Naive thymus-derived CD4-positive, alpha-beta T cell (primary cell): ENCODE data around the gene CLASRP. TPM values are rescaled to one million over a fixed set of nuclear protein-coding genes. Genes with fewer than 3 reads are reported as not detected.
"Not testable (repeated sequence)": the region's sequence is repeated elsewhere in the genome, so short reads cannot be mapped to it uniquely, and the experiment has no call there.

ENCODE experiments used
- ATAC-seq: fragments of 150-1000 bp; cut with Tn5 transposase; 2 replicates; pipeline ENCODE4 v1.10.0; 2021; ENCODE audit warnings: mild to moderate bottlenecking, moderate library complexity
- CTCF ChIA-PET: fragments of 350-600 bp; sonication (Branson Sonifier 250); formaldehyde crosslinking; loops from one replicate; lab custom pipeline; 2021; ENCODE audit warnings: antibody characterized with exemption; lab: Charles Lee
- POLR2A ChIA-PET: fragments of 350-600 bp; sonication (Branson Sonifier 250); formaldehyde crosslinking; loops from one replicate; lab custom pipeline; 2021; ENCODE audit warnings: antibody characterized with exemption, inconsistent platforms; lab: Charles Lee
- DNase-seq, 9 donors: peaks; one replicate each; pipeline versions ENCODE4 v3.0.0 to v3.0.0-alpha.2; 2020 to 2022; ENCODE audit warnings: mixed read lengths in 1 of 9
- H3K27ac ChIP-seq: one replicate; pipeline ENCODE4 v1.7.0; 2013; ENCODE audit warnings: mild to moderate bottlenecking, low read depth, low read length, moderate library complexity
- H3K27me3 ChIP-seq, 2 donors: one replicate each; pipeline ENCODE4 v1.7.0; 2013; ENCODE audit warnings: low read length in 2 of 2, mild to moderate bottlenecking in 2 of 2, moderate library complexity in 2 of 2; ENCODE audit not compliant: control insufficient read depth in 2 of 2, insufficient read depth in 2 of 2
- H3K36me3 ChIP-seq, 3 experiments: 1 replicate in 2 of 3; 2 replicates in 1 of 3; pipeline ENCODE4 v1.7.0; 2013; ENCODE audit warnings: low read length in 3 of 3, mild to moderate bottlenecking in 3 of 3, moderate library complexity in 1 of 3; ENCODE audit not compliant: insufficient read depth in 3 of 3, control insufficient read depth in 2 of 3
- H3K4me1 ChIP-seq, 2 donors: one replicate each; pipeline ENCODE4 v1.7.0; 2013; ENCODE audit warnings: low read length in 2 of 2, mild to moderate bottlenecking in 2 of 2, moderate library complexity in 1 of 2; ENCODE audit not compliant: control insufficient read depth in 2 of 2, insufficient read depth in 2 of 2
- H3K4me3 ChIP-seq: 2 replicates; pipeline ENCODE4 v1.7.0; 2013; ENCODE audit warnings: mild to moderate bottlenecking, low read length
- H3K9me3 ChIP-seq, 3 experiments: 1 replicate in 2 of 3; 2 replicates in 1 of 3; pipeline ENCODE4 v1.7.0; 2013; ENCODE audit warnings: low read length in 3 of 3; ENCODE audit not compliant: control insufficient read depth in 2 of 3
- H3K27ac Mint-ChIP-seq, 9 donors: one replicate each; pipeline ENCODE4 v1.8.0; 2020 to 2022; ENCODE audit warnings: mixed read lengths in 9 of 9, mild to moderate bottlenecking in 8 of 9, moderate library complexity in 5 of 9, inconsistent platforms in 2 of 9
- H3K27me3 Mint-ChIP-seq, 5 donors: one replicate each; pipeline ENCODE4 v1.8.0; 2021 to 2022; ENCODE audit warnings: mixed read lengths in 5 of 5, mild to moderate bottlenecking in 1 of 5
- H3K36me3 Mint-ChIP-seq, 5 donors: one replicate each; pipeline ENCODE4 v1.8.0; 2020 to 2022; ENCODE audit warnings: mixed read lengths in 5 of 5, mild to moderate bottlenecking in 3 of 5, inconsistent platforms in 1 of 5
- H3K4me1 Mint-ChIP-seq, 7 donors: one replicate each; pipeline ENCODE4 v1.8.0; 2020 to 2022; ENCODE audit warnings: mixed read lengths in 7 of 7, mild to moderate bottlenecking in 3 of 7, inconsistent platforms in 1 of 7
- H3K4me3 Mint-ChIP-seq, 10 donors: one replicate each; pipeline ENCODE4 v1.8.0; 2020 to 2022; ENCODE audit warnings: mild to moderate bottlenecking in 10 of 10, mixed read lengths in 10 of 10, moderate library complexity in 6 of 10, inconsistent platforms in 2 of 10
- H3K9me3 Mint-ChIP-seq, 11 donors: one replicate each; pipeline ENCODE4 v1.8.0; 2020 to 2022; ENCODE audit warnings: mixed read lengths in 11 of 11, mild to moderate bottlenecking in 4 of 11, inconsistent platforms in 1 of 11, moderate library complexity in 1 of 11
- intact Hi-C, 2 donors: fragments of 100-400 bp; cut with micrococcal nuclease; formaldehyde crosslinking; loops; one replicate each; pipeline ENCODE4 v1.15.1; 2023
- polyA plus RNA-seq, 2 donors: library from polyadenylated mRNA; unstranded; fragments of 300-500 nt; fragmentation: Illumina TruSeq; gene quantifications; one replicate each; pipeline ENCODE4 v1.2.3, GENCODE V29; 2021
- total RNA-seq, 6 experiments: library from RNA in 5 of 6; stranded (reverse) in 5 of 6; gene quantifications; 1 replicate in 5 of 6; 2 replicates in 1 of 6; pipeline ENCODE4 v1.2.3 and lab custom pipeline; 2021 to 2026

The CLASRP gene
- total and polyA plus RNA-seq, 7 experiments from 2014 or later, result 3.6 to 185 (median 152) TPM

DNA sequence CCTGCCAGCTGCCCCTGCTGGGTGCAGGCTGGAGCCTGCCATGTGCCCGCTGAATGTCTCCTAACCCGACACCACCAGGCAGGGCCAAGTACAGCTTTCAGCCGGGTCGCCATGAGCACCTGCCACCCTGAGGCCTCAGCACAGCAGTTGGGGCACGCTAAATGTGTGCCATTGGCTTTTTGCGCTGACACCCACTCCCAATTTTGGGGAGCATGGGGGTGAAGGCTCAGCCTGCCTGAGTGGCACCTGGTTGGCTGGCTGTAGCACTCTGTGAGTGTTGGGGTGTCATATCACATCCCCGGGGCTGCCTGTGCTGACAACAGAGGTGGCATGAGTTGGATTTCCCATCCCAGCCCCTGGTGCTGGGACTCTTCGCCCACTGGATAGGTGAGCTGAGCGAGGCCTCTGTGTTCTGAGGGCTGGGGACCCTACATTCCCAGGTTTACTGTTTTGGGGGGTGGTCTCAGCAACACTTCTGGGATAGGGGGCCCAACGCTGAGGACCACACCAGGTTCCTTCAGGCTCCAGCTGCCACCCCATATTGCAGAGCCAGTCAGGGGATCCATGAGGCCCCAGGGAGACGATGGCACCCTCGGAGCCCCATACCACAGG, 44.8 kb upstream of the CLASRP start:
- CTCF ChIA-PET, result no interaction called here
- peaks cover 0 to 8% (median 0%) of the 10 kb centered on the region in 5 donors for H3K36me3 Mint-ChIP-seq

DNA sequence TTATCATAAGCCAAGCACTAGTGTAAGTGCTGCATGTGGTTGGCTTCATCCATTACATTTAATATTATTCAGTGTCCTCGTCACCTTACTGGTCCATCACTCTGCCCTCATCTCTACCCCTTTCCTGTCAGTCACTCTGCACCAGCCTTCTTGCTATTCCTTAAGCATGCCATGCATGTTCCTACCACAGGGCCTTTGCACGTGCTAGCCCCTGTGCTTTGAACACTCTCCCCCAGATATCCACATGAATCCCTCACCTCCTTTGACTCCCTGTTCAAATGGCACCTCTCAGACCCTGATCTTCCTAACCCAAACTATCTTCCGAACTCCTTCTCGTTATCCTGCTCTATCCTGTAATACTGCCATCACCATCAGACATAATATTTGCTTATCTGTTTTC, 40.8 kb upstream of the CLASRP start:
- Histone ChIP-seq H3K9me3 (no peaks in the 10 kb centered on the region), H3K36me3 (peaks cover 0 to 3% (median 0%) of the 10 kb centered on the region in 3 experiments), H3K27ac (no peak overlapping the region), H3K27me3 (no peaks in the 10 kb centered on the region), H3K4me3 (no peak overlapping the region), H3K4me1 (peaks cover 8 to 13% of the 10 kb centered on the region in 2 donors)
- no peaks in the 10 kb centered on the region for H3K27me3 Mint-ChIP-seq
- peaks cover 0 to 4% (median 0%) of the 10 kb centered on the region in 11 donors for H3K9me3 Mint-ChIP-seq
- ATAC-seq (no peak), DNase-seq (no peak)
- intact Hi-C loops, result no loop called here
- POLR2A ChIA-PET, result no interaction called here
- peaks cover 0 to 4% (median 0%) of the 10 kb centered on the region in 5 donors for H3K36me3 Mint-ChIP-seq
- no peak overlapping the region for H3K4me3 Mint-ChIP-seq
- peak overlapping the region in 8 of 9 donors; percentile 6 to 87 (median 57) for H3K27ac Mint-ChIP-seq
- H3K4me1 Mint-ChIP-seq, result peaks cover 6 to 21% (median 12%) of the 10 kb centered on the region in 7 donors
- CTCF ChIA-PET, result no interaction called here

More for the DNA sequence above, 44.8 kb upstream of the CLASRP start:
- Histone ChIP-seq H3K27ac (no peak overlapping the region), H3K4me3 (no peak overlapping the region), H3K36me3 (peaks cover 0 to 38% (median 0%) of the 10 kb centered on the region in 3 experiments), H3K27me3 (no peaks in the 10 kb centered on the region), H3K9me3 (no peaks in the 10 kb centered on the region), H3K4me1 (no peaks in the 10 kb centered on the region)
- no peak for DNase-seq
- no peak for ATAC-seq
- Mint-ChIP-seq H3K9me3 (peaks cover 0 to 3% (median 0%) of the 10 kb centered on the region in 11 donors), H3K27ac (peak overlapping the region in 2 of 9 donors; percentile 41 to 60), H3K4me3 (no peak overlapping the region), H3K27me3 (no peaks in the 10 kb centered on the region), H3K4me1 (peaks cover 0 to 6% (median 0%) of the 10 kb centered on the region in 7 donors)
- POLR2A ChIA-PET, result no interaction called here
- intact Hi-C loops, result no loop called here

DNA sequence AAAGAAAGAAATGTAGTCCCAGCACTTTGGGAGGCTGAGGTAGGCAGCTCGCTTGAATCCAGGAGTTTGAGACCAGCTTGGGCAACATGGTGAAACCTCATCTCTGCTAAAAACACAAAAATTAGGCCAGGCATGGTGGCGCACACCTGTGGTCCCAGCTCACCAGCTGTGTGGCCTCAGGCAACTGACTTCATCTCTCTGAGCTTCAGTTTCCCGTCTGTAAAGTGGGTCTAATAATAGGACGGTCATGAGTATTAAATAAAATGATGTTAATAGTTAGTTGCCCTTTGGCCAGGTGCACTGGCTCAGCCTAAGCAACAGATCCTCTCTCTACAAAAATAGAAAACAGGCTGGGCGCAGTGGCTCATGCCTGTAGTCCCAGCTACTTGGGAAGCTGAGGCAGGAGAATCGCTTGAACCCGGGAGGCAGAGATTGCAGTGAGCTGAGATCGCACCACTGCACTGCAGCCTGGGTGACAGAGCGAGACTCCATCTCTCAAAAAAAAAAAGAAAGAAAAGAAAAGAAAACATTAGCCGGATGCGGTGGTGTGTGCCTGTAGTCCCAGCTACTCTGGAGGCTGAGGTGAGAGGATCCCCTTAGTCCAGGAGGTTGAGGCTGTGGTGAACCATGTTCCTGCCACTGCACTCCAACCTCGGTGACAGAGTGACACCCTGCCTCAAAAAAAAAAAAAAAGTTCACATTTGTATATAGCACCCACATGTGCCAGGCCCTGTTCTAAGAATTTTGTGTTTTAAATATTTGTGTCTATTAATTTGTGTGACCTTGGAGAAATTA, 39.5 kb upstream of the CLASRP start:
- ATAC-seq, H3K27me3 ChIP-seq, intact Hi-C loops, H3K9me3 Mint-ChIP-seq, H3K36me3 ChIP-seq, H3K4me3 ChIP-seq, DNase-seq, H3K27me3 Mint-ChIP-seq, H3K9me3 ChIP-seq, H3K27ac ChIP-seq, H3K36me3 Mint-ChIP-seq: not testable (repeated sequence)
- peaks cover 8 to 13% of the 10 kb centered on the region in 2 donors for H3K4me1 ChIP-seq
- H3K27ac Mint-ChIP-seq, result peak overlapping the region in 8 of 9 donors; percentile 23 to 99 (median 94)
- CTCF ChIA-PET, result interaction anchor here (0.6 to 1.1 kb wide), 2 partner anchors 9 to 20 kb away, joined by 3 read pairs; no protein-coding TSS in a partner anchor
- H3K4me1 Mint-ChIP-seq, result peaks cover 6 to 25% (median 12%) of the 10 kb centered on the region in 7 donors
- H3K4me3 Mint-ChIP-seq, result peak overlapping the region in 4 of 10 donors; percentile 16 to 95 (median 71)
- POLR2A ChIA-PET, result interaction anchor here (1.6 to 3.0 kb wide), 2 partner anchors 40 to 42 kb away, joined by 5 to 18 read pairs; partner anchors contain the start of gene CLASRP

DNA sequence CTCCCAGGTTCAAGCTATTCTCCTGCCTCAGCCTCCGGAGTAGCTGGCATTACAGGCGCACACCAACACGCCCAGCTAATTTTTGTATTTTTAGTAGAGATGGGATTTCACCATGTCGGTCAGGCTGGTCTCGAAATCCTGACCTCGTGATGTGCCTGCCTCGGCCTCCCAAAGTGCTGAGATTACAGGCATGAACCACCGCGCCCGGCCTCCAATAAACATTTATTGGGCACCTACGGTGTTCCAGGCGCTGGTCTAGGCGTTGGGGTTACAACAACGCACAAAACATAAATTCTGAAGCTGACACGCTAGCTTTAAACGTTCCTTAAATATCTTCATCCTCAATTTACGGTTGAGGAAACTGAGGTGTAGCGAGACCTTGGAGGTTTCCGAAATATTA, 38.2 kb upstream of the CLASRP start:
- intact Hi-C loops, result loop anchor here (1.0 to 5.0 kb wide), 9 partner anchors 45 to 497 kb away; partner anchors contain the start of genes BLOC1S3 (in 2 of the 2), CLPTM1 (in 2 of the 2), GEMIN7 (in 2 of the 2) and TRAPPC6A (in 2 of the 2)
- H3K36me3 ChIP-seq, H3K9me3 Mint-ChIP-seq, H3K36me3 Mint-ChIP-seq, CTCF ChIA-PET, DNase-seq, ATAC-seq, H3K27me3 Mint-ChIP-seq, H3K27me3 ChIP-seq, H3K9me3 ChIP-seq: not testable (repeated sequence)
- POLR2A ChIA-PET, result interaction anchor here (0.7 to 3.0 kb wide), 3 partner anchors 38 to 46 kb away, joined by 3 to 18 read pairs (median 5); partner anchors contain the start of gene CLASRP
- peak overlapping the region; percentile 39 to 95 (median 69) for H3K4me3 Mint-ChIP-seq
- H3K27ac ChIP-seq, result peak overlapping the region; percentile 100
- H3K27ac Mint-ChIP-seq, result peak overlapping the region; percentile 82 to 99 (median 94)
- peak overlapping the region; percentile 61 for H3K4me3 ChIP-seq
- peaks cover 6 to 25% (median 12%) of the 10 kb centered on the region in 7 donors for H3K4me1 Mint-ChIP-seq
- H3K4me1 ChIP-seq, result peaks cover 8 to 13% of the 10 kb centered on the region in 2 donors

DNA sequence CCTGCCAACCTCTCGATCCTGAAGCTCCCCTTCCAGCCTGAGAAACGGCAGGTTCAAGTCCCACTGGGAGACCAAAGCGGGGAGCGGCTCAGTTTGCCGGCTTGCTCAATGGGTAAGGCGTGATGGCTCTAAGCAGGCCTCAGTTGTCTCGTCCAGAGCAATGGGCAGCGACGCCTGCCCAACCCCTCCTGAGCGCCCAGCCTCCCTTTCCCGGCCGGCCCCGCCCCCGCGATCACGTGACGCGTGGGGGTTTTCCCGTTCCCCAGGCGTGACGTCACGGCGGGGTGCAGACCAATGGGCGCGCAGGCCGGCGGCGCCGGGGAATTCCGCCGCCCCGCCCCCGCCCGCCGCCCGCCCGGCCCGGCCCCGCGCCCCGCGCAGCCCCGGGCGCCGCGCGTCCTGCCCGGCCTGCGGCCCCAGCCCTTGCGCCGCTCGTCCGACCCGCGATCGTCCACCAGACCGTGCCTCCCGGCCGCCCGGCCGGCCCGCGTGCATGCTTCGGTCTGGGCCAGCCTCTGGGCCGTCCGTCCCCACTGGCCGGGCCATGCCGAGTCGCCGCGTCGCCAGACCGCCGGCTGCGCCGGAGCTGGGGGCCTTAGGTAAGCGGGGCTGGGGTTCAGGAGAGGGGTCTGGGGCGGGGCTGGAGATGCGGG, 37.6 kb upstream of the CLASRP start, which contains the start of gene RELB:
Gene RELB (plus strand): TSS at position 378 of the 653 bp plus-strand sequence. CDS start 116 bp downstream, at position 494.
- DNase-seq (peak; percentile 90 to 100 (median 94)), ATAC-seq (peak; percentile 75)
- H3K27me3 Mint-ChIP-seq, result no peaks in the 10 kb centered on the region
- peak within 1 kb of the TSS; percentile 91 to 100 (median 96) for H3K4me3 Mint-ChIP-seq
- peaks cover 0 to 4% (median 0%) of the 10 kb centered on the region in 5 donors for H3K36me3 Mint-ChIP-seq
- peak within 1 kb of the TSS; percentile 93 to 100 (median 100) for H3K27ac Mint-ChIP-seq
- peaks cover 8 to 25% (median 14%) of the 10 kb centered on the region in 7 donors for H3K4me1 Mint-ChIP-seq
- Histone ChIP-seq H3K9me3 (no peaks in the 10 kb centered on the region), H3K36me3 (peaks cover 0 to 3% (median 0%) of the 10 kb centered on the region in 3 experiments), H3K4me1 (peaks cover 8 to 13% of the 10 kb centered on the region in 2 donors), H3K4me3 (peak within 1 kb of the TSS; percentile 92), H3K27me3 (no peaks in the 10 kb centered on the region), H3K27ac (peak within 1 kb of the TSS; percentile 100)
- H3K9me3 Mint-ChIP-seq, result peaks cover 0 to 4% (median 0%) of the 10 kb centered on the region in 11 donors
- CTCF ChIA-PET, result no interaction called here
- intact Hi-C loops, result loop anchor here (1.0 to 5.0 kb wide), 9 partner anchors 46 to 496 kb away; partner anchors contain the start of genes BLOC1S3 (in 2 of the 2), CLPTM1 (in 2 of the 2), GEMIN7 (in 2 of the 2) and TRAPPC6A (in 2 of the 2)
- POLR2A ChIA-PET, result interaction anchor here (0.7 to 3.0 kb wide), 6 partner anchors 38 to 177 kb away, joined by 3 to 18 read pairs (median 7); partner anchors contain the start of genes BLOC1S3, CLASRP, CLPTM1 and TRAPPC6A
